MG63 (cell line): Measurements from ENCODE around the gene DCXR. TPM values are rescaled to one million over a fixed set of nuclear protein-coding genes. Genes with fewer than 3 reads are reported as not detected.
A peak's percentile ranks its signal among the peaks of the same experiment; 100 is the strongest.

ENCODE experiments used
- DNase-seq: peaks from one replicate; pipeline ENCODE4 v3.0.0-alpha.2; 2020
- H3K27me3 ChIP-seq: fragments of 250-450 bp; sonication (Bioruptor Pico); 2 replicates; pipeline ENCODE4 v1.5.1; 2020; ENCODE audit warnings: mild to moderate bottlenecking, moderate library complexity
- H3K36me3 ChIP-seq: fragments of 250-450 bp; sonication (Bioruptor Pico); 2 replicates; pipeline ENCODE4 v1.5.1; 2020; ENCODE audit warnings: mild to moderate bottlenecking, moderate library complexity
- H3K4me3 ChIP-seq: fragments of 250-450 bp; sonication (Bioruptor Pico); 2 replicates; pipeline ENCODE4 v1.5.1; 2020; ENCODE audit warnings: mild to moderate bottlenecking, moderate library complexity
- H3K9me3 ChIP-seq: fragments of 250-450 bp; sonication (Bioruptor Pico); 2 replicates; pipeline ENCODE4 v1.5.1; 2020; ENCODE audit warnings: mild to moderate bottlenecking, moderate library complexity
- total RNA-seq: library from RNA; depleted of rRNA; stranded (reverse); fragments of >200 nt; shearing (Covaris generic); gene quantifications from 2 replicates; pipeline ENCODE4 v1.2.3, GENCODE V29; 2014; ENCODE audit warnings: low replicate concordance

The DCXR gene
- total RNA-seq, 1 experiment from 2014 or later = 73.1 TPM

GRCh38 chr17:82004517-82005455 lies 32.7 kb downstream of the DCXR start:
- Histone ChIP-seq H3K36me3 (peaks cover 11% of the 10 kb centered on the region), H3K4me3 (no peak overlapping the region), H3K9me3 (no peaks in the 10 kb centered on the region), H3K27me3 (no peaks in the 10 kb centered on the region)
- DNase-seq = no peak

- DNase-seq = peak; percentile 99
- no peak overlapping the region for H3K4me3 ChIP-seq
- no peaks in the 10 kb centered on the region for H3K9me3 ChIP-seq
- peaks cover 11% of the 10 kb centered on the region for H3K36me3 ChIP-seq
- H3K27me3 ChIP-seq = no peaks in the 10 kb centered on the region
Measured at GRCh38 chr17:82003411-82004381, 33.8 kb downstream of the DCXR start.

GRCh38 chr17:82001571-82002056 lies 35.9 kb downstream of the DCXR start:
- no peak for DNase-seq
- H3K9me3 ChIP-seq = no peaks in the 10 kb centered on the region
- no peak overlapping the region for H3K4me3 ChIP-seq
- H3K36me3 ChIP-seq = peaks cover 7% of the 10 kb centered on the region
- H3K27me3 ChIP-seq = no peaks in the 10 kb centered on the region

- Histone ChIP-seq H3K9me3 (no peaks in the 10 kb centered on the region), H3K4me3 (no peak overlapping the region), H3K27me3 (no peaks in the 10 kb centered on the region), H3K36me3 (peaks cover 7% of the 10 kb centered on the region)
- no peak for DNase-seq
Measured at GRCh38 chr17:82000803-82001570, 36.5 kb downstream of the DCXR start.

GRCh38 chr17:81999976-82000802 lies 37.3 kb downstream of the DCXR start:
- Histone ChIP-seq H3K36me3 (peaks cover 8% of the 10 kb centered on the region), H3K4me3 (no peak overlapping the region), H3K9me3 (no peaks in the 10 kb centered on the region), H3K27me3 (no peaks in the 10 kb centered on the region)
- no peak for DNase-seq

- H3K9me3 ChIP-seq = no peaks in the 10 kb centered on the region
- no peak for DNase-seq
- H3K27me3 ChIP-seq = no peaks in the 10 kb centered on the region
- H3K4me3 ChIP-seq = no peak overlapping the region
- H3K36me3 ChIP-seq = peaks cover 15% of the 10 kb centered on the region
Measured at GRCh38 chr17:81999587-81999975, 37.9 kb downstream of the DCXR start.

GRCh38 chr17:81998691-81999438 lies 38.6 kb downstream of the DCXR start:
- Histone ChIP-seq H3K36me3 (peaks cover 15% of the 10 kb centered on the region), H3K9me3 (no peaks in the 10 kb centered on the region)
- DNase-seq = no peak

GRCh38 chr17:81998212-81998611 lies 39.3 kb downstream of the DCXR start:
- no peaks in the 10 kb centered on the region for H3K27me3 ChIP-seq
- no peak overlapping the region for H3K4me3 ChIP-seq
- no peaks in the 10 kb centered on the region for H3K9me3 ChIP-seq
- peaks cover 21% of the 10 kb centered on the region for H3K36me3 ChIP-seq
- no peak for DNase-seq

More at GRCh38 chr17:81998691-81999438, 38.6 kb downstream of the DCXR start:
- no peaks in the 10 kb centered on the region for H3K27me3 ChIP-seq
- no peak overlapping the region for H3K4me3 ChIP-seq

- DNase-seq = no peak
- H3K4me3 ChIP-seq = no peak overlapping the region
- no peaks in the 10 kb centered on the region for H3K27me3 ChIP-seq
- peaks cover 24% of the 10 kb centered on the region for H3K36me3 ChIP-seq
- H3K9me3 ChIP-seq = no peaks in the 10 kb centered on the region
Measured at GRCh38 chr17:81996757-81997441, 40.6 kb downstream of the DCXR start.

GRCh38 chr17:81996232-81996756 lies 41.2 kb downstream of the DCXR start:
- H3K36me3 ChIP-seq = peaks cover 24% of the 10 kb centered on the region
- H3K9me3 ChIP-seq = no peaks in the 10 kb centered on the region
- no peaks in the 10 kb centered on the region for H3K27me3 ChIP-seq
- no peak for DNase-seq
- H3K4me3 ChIP-seq = no peak overlapping the region

- no peak for DNase-seq
- no peaks in the 10 kb centered on the region for H3K9me3 ChIP-seq
- H3K27me3 ChIP-seq = no peaks in the 10 kb centered on the region
- H3K4me3 ChIP-seq = no peak overlapping the region
- peaks cover 24% of the 10 kb centered on the region for H3K36me3 ChIP-seq
Measured at GRCh38 chr17:81995463-81996231, 41.9 kb downstream of the DCXR start.

GRCh38 chr17:81994593-81995462 lies 42.7 kb downstream of the DCXR start:
- Histone ChIP-seq H3K9me3 (no peaks in the 10 kb centered on the region), H3K27me3 (no peaks in the 10 kb centered on the region), H3K36me3 (peaks cover 28% of the 10 kb centered on the region), H3K4me3 (no peak overlapping the region)
- DNase-seq = no peak
